Measurements from ENCODE around the gene CTSL.

The CTSL gene

DNA sequence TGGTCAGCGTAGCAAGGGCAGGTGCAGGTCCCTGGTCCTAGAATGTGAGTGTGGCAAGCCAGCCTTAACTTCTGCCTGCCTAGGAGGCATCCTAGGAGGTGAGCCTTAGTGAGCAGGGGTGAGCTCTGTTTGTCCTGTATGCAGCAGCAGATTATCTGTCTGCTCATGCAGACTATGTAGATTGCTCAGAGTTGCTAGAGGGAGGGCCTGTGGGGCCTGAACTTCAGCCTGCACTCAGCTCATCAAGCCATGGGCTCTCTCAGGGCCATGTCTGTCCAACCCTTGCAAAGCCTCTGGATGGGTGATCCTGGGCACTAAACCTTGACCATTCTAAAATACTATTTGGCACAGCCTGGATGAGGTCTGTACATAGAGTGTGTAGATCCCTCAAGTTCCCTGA, 8.5 kb upstream of the CTSL start:
- Histone ChIP-seq H3K9me3 (ENCODE audit: control insufficient read depth, insufficient read depth, low read length) (no peaks in the 10 kb centered on the region), H3K9me2 (replicated peaks; ENCODE audit: control insufficient read depth, low read length) (no peaks in the 10 kb centered on the region), H3K4me1 (ENCODE audit: control insufficient read depth, low read length) (no peaks in the 10 kb centered on the region), H3K79me2 (ENCODE audit: control insufficient read depth, low read length) (no peaks in the 10 kb centered on the region), H3F3A (ENCODE audit: control insufficient read depth, insufficient read depth) (no peaks in the 10 kb centered on the region), H3K4me3 (ENCODE audit: low read length) (no peak overlapping the region), H3K4me2 (ENCODE audit: low read length) (no peak overlapping the region), H4K20me1 (ENCODE audit: control insufficient read depth, insufficient read depth, low read depth, low read length) (no peaks in the 10 kb centered on the region), H3K27ac (ENCODE audit: low read depth, low read length) (no peak overlapping the region), H3K36me3 (ENCODE audit: control insufficient read depth, low read length) (no peaks in the 10 kb centered on the region), H3K27me3 (ENCODE audit: control insufficient read depth, low read length) (no peaks in the 10 kb centered on the region)
- TF ChIP-seq, protein P1, sequence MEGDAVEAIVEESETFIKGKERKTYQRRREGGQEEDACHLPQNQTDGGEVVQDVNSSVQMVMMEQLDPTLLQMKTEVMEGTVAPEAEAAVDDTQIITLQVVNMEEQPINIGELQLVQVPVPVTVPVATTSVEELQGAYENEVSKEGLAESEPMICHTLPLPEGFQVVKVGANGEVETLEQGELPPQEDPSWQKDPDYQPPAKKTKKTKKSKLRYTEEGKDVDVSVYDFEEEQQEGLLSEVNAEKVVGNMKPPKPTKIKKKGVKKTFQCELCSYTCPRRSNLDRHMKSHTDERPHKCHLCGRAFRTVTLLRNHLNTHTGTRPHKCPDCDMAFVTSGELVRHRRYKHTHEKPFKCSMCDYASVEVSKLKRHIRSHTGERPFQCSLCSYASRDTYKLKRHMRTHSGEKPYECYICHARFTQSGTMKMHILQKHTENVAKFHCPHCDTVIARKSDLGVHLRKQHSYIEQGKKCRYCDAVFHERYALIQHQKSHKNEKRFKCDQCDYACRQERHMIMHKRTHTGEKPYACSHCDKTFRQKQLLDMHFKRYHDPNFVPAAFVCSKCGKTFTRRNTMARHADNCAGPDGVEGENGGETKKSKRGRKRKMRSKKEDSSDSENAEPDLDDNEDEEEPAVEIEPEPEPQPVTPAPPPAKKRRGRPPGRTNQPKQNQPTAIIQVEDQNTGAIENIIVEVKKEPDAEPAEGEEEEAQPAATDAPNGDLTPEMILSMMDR (IDR thresholded peaks at IDR 0.05; ENCODE audit: low read depth, low read length, poor library complexity, severe bottlenecking) = no peak
- TF ChIP-seq EZH2phosphoT487 (IDR thresholded peaks at IDR 0.05; ENCODE audit: borderline replicate concordance, low read length) = no peak

DNA sequence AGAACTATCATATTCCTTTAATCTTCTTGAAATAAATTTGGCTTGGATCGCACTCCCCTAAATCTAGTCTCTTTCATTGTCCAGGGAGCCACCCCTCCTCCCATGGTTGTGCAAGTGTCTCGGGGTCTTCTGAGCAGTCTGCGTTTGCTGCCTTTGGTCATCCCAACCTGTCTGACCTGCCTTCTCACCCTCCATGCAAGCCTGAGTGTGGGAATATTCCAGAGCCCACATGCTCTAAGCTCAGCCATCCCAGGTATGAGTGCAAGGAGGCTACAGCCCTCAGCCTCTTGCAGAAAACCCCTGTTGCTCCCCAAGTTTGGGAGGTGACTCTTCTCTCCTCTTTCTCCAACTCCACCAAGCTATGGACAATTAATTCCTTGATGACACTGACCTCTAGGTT, 7.7 kb upstream of the CTSL start:
- TF ChIP-seq, protein P1 (IDR thresholded peaks at IDR 0.05; ENCODE audit: low read depth, low read length, poor library complexity, severe bottlenecking) = no peak
- no peak for TF ChIP-seq EZH2phosphoT487 (IDR thresholded peaks at IDR 0.05; ENCODE audit: borderline replicate concordance, low read length)
- no peak overlapping the region for H3K4me2 ChIP-seq (ENCODE audit: low read length)

DNA sequence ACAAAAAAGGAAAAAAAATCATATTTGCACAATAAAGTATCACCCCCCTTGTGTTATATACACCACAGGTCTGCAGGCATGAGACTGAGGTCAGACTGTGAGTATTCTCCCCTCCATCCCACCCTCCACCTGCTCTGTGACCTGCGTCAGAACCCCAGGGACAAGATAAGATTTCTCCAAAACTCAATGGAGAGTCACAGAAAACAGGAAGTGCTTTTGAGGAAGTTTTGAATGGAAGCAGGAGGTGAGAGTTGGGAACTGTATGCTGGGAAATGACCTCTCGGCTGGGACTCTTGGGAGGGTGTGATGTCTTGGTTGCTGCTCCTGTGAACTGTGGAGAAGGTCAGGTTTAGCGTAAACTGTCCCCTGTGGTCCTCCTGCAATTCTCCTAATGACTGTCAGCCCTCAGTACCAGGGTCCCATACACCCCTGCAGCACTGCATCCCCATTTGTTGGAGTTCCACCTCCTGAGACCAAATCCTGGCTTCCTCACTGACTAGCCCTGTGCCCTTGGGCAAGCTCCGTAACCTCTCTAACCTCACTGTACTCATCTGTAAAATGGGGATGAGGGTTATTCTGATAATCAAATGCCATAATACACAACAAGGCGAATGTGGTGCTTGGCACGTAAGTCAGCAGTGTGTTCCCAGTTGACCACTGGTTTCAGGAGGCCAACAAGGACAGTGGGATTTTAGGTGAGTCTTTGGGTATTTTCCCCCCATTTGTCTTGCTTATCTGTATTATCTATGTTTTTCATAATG, 6.9 kb upstream of the CTSL start:
- no peaks in the 10 kb centered on the region for H3K9me2 ChIP-seq (replicated peaks; ENCODE audit: control insufficient read depth, low read length)
- no peak overlapping the region for H3K27ac ChIP-seq (ENCODE audit: low read depth, low read length)
- H3K36me3 ChIP-seq (ENCODE audit: control insufficient read depth, low read length) = no peaks in the 10 kb centered on the region
- H3K4me1 ChIP-seq (ENCODE audit: control insufficient read depth, low read length) = no peaks in the 10 kb centered on the region
- no peaks in the 10 kb centered on the region for H3K27me3 ChIP-seq (ENCODE audit: control insufficient read depth, low read length)
- no peaks in the 10 kb centered on the region for H4K20me1 ChIP-seq (ENCODE audit: control insufficient read depth, insufficient read depth, low read depth, low read length)
- H3K79me2 ChIP-seq (ENCODE audit: control insufficient read depth, low read length) = no peaks in the 10 kb centered on the region
- no peak overlapping the region for H3K4me2 ChIP-seq (ENCODE audit: low read length)
- no peak for TF ChIP-seq EZH2phosphoT487 (IDR thresholded peaks at IDR 0.05; ENCODE audit: borderline replicate concordance, low read length)
- TF ChIP-seq, protein P1 (IDR thresholded peaks at IDR 0.05; ENCODE audit: low read depth, low read length, poor library complexity, severe bottlenecking) = no peak
- no peaks in the 10 kb centered on the region for H3F3A ChIP-seq (ENCODE audit: control insufficient read depth, insufficient read depth)
- no peak overlapping the region for H3K4me3 ChIP-seq (ENCODE audit: low read length)
- H3K9me3 ChIP-seq (ENCODE audit: control insufficient read depth, insufficient read depth, low read length) = no peaks in the 10 kb centered on the region

More for the DNA sequence above, 7.7 kb upstream of the CTSL start:
- H3K9me2 ChIP-seq (replicated peaks; ENCODE audit: control insufficient read depth, low read length) = no peaks in the 10 kb centered on the region
- H3K4me1 ChIP-seq (ENCODE audit: control insufficient read depth, low read length) = no peaks in the 10 kb centered on the region
- no peak overlapping the region for H3K4me3 ChIP-seq (ENCODE audit: low read length)
- no peaks in the 10 kb centered on the region for H3K36me3 ChIP-seq (ENCODE audit: control insufficient read depth, low read length)
- no peaks in the 10 kb centered on the region for H3K79me2 ChIP-seq (ENCODE audit: control insufficient read depth, low read length)
- no peaks in the 10 kb centered on the region for H3F3A ChIP-seq (ENCODE audit: control insufficient read depth, insufficient read depth)
- no peaks in the 10 kb centered on the region for H3K27me3 ChIP-seq (ENCODE audit: control insufficient read depth, low read length)
- H4K20me1 ChIP-seq (ENCODE audit: control insufficient read depth, insufficient read depth, low read depth, low read length) = no peaks in the 10 kb centered on the region
- no peaks in the 10 kb centered on the region for H3K9me3 ChIP-seq (ENCODE audit: control insufficient read depth, insufficient read depth, low read length)
- no peak overlapping the region for H3K27ac ChIP-seq (ENCODE audit: low read depth, low read length)

All from DOHH2 (cell line).